ENCODE measurements around the gene NTM. TPM values are rescaled to one million over a fixed set of nuclear protein-coding genes. Genes with fewer than 3 reads are reported as not detected.

Gene NTM
- total RNA-seq, 1 experiment from 2014 or later: 16.4 TPM

DNA sequence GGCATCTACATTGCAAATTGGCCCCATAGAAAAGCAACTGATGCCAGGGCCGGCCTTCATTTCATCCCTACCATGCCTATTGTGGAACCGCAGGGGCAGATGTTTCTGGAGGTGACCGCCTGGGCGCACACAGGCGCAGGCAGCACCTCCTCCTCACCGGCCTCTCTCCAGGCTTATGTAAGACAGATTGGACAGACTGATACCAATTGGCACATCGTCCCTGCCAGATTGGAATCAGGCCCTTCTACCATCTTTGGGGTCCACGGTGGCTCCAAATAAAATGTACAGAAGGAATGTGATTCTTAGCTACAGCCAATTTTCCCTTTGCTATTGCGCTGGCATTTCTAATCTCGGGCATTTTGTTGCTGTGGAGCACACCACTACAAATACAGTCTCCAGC is 732.6 kb downstream of the NTM start (continued):
- TF ChIP-seq, protein P1, sequence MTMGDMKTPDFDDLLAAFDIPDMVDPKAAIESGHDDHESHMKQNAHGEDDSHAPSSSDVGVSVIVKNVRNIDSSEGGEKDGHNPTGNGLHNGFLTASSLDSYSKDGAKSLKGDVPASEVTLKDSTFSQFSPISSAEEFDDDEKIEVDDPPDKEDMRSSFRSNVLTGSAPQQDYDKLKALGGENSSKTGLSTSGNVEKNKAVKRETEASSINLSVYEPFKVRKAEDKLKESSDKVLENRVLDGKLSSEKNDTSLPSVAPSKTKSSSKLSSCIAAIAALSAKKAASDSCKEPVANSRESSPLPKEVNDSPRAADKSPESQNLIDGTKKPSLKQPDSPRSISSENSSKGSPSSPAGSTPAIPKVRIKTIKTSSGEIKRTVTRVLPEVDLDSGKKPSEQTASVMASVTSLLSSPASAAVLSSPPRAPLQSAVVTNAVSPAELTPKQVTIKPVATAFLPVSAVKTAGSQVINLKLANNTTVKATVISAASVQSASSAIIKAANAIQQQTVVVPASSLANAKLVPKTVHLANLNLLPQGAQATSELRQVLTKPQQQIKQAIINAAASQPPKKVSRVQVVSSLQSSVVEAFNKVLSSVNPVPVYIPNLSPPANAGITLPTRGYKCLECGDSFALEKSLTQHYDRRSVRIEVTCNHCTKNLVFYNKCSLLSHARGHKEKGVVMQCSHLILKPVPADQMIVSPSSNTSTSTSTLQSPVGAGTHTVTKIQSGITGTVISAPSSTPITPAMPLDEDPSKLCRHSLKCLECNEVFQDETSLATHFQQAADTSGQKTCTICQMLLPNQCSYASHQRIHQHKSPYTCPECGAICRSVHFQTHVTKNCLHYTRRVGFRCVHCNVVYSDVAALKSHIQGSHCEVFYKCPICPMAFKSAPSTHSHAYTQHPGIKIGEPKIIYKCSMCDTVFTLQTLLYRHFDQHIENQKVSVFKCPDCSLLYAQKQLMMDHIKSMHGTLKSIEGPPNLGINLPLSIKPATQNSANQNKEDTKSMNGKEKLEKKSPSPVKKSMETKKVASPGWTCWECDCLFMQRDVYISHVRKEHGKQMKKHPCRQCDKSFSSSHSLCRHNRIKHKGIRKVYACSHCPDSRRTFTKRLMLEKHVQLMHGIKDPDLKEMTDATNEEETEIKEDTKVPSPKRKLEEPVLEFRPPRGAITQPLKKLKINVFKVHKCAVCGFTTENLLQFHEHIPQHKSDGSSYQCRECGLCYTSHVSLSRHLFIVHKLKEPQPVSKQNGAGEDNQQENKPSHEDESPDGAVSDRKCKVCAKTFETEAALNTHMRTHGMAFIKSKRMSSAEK (CRISPR knock-in tag; IDR thresholded peaks at IDR 0.05; ENCODE audit: borderline replicate concordance): no peak
- TF ChIP-seq, protein P2, sequence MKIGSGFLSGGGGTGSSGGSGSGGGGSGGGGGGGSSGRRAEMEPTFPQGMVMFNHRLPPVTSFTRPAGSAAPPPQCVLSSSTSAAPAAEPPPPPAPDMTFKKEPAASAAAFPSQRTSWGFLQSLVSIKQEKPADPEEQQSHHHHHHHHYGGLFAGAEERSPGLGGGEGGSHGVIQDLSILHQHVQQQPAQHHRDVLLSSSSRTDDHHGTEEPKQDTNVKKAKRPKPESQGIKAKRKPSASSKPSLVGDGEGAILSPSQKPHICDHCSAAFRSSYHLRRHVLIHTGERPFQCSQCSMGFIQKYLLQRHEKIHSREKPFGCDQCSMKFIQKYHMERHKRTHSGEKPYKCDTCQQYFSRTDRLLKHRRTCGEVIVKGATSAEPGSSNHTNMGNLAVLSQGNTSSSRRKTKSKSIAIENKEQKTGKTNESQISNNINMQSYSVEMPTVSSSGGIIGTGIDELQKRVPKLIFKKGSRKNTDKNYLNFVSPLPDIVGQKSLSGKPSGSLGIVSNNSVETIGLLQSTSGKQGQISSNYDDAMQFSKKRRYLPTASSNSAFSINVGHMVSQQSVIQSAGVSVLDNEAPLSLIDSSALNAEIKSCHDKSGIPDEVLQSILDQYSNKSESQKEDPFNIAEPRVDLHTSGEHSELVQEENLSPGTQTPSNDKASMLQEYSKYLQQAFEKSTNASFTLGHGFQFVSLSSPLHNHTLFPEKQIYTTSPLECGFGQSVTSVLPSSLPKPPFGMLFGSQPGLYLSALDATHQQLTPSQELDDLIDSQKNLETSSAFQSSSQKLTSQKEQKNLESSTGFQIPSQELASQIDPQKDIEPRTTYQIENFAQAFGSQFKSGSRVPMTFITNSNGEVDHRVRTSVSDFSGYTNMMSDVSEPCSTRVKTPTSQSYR (CRISPR knock-in tag; IDR thresholded peaks at IDR 0.05): no peak
- TF ChIP-seq OVOL2 (CRISPR knock-in tag; IDR thresholded peaks at IDR 0.05; ENCODE audit: borderline replicate concordance) (no peak), SP1 (CRISPR knock-in tag; conservative IDR thresholded peaks at IDR 0.05) (no peak), GABPB1 (CRISPR knock-in tag; IDR thresholded peaks at IDR 0.05) (no peak), CREB1 (CRISPR knock-in tag; IDR thresholded peaks at IDR 0.05) (no peak)

DNA sequence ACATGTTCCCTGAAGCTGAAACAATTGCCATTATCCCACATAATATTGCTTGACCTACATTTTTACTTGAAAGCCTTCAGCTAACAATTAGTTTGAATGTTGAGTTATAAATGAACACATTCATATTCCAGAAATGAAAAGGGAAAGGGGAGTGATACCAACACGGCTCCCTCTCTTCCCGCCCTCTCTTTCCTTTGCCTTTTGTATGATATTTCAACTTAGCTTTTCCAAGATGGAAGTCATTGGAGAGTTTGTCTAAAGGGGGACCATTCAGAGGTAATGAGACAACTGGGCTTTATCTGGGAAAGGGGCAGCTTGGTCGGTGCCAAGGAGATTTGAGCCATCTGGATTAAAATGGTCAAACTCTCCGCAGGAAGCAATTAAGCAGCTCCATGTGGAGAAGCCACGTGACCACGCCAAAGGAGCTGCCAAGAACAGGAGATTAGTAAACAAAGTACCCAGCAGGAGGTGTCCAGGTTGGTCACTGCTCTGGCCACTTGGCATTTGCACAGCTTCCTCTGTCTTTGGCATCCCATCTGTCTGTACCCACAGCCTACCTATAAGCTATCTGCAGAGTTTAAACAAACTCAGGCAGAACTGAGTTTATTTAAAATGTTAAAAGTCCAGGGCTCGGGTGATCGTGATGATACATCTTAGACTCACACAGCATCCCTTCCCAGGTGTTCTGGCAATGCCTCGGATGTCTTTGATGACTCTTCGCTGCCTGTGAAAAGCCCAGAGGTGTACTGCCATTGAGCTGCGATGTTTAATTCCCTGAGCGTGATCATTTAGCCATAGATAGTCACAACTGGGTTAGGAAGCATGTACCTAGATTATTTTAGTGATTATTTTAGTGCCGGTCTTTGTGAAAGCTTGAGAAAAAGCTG is 735.9 kb downstream of the NTM start:
- DNase-seq (ENCODE audit: low spot score) (no peak), ATAC-seq (no peak)
- ChIA-PET CTCF (interaction anchor here (1.1 to 1.4 kb wide), 2 partner anchors 21 to 415 kb away, joined by 3 to 7 read pairs; no protein-coding TSS in a partner anchor), POLR2A (no interaction called here)
- H3K27ac Mint-ChIP-seq: no peak overlapping the region
- H3K9me3 Mint-ChIP-seq: peaks cover 7% of the 10 kb centered on the region; the same call in 1 of the 2 replicates
- H3K27me3 Mint-ChIP-seq (ENCODE audit: low read depth): no peaks in the 10 kb centered on the region
- TF ChIP-seq, protein P3, sequence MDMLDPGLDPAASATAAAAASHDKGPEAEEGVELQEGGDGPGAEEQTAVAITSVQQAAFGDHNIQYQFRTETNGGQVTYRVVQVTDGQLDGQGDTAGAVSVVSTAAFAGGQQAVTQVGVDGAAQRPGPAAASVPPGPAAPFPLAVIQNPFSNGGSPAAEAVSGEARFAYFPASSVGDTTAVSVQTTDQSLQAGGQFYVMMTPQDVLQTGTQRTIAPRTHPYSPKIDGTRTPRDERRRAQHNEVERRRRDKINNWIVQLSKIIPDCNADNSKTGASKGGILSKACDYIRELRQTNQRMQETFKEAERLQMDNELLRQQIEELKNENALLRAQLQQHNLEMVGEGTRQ (CRISPR knock-in tag; IDR thresholded peaks at IDR 0.05): peak; percentile 47
- TF ChIP-seq, protein P4, sequence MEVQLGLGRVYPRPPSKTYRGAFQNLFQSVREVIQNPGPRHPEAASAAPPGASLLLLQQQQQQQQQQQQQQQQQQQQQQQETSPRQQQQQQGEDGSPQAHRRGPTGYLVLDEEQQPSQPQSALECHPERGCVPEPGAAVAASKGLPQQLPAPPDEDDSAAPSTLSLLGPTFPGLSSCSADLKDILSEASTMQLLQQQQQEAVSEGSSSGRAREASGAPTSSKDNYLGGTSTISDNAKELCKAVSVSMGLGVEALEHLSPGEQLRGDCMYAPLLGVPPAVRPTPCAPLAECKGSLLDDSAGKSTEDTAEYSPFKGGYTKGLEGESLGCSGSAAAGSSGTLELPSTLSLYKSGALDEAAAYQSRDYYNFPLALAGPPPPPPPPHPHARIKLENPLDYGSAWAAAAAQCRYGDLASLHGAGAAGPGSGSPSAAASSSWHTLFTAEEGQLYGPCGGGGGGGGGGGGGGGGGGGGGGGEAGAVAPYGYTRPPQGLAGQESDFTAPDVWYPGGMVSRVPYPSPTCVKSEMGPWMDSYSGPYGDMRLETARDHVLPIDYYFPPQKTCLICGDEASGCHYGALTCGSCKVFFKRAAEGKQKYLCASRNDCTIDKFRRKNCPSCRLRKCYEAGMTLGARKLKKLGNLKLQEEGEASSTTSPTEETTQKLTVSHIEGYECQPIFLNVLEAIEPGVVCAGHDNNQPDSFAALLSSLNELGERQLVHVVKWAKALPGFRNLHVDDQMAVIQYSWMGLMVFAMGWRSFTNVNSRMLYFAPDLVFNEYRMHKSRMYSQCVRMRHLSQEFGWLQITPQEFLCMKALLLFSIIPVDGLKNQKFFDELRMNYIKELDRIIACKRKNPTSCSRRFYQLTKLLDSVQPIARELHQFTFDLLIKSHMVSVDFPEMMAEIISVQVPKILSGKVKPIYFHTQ (CRISPR knock-in tag; IDR thresholded peaks at IDR 0.05): no peak
- TF ChIP-seq JAZF1 (CRISPR knock-in tag; IDR thresholded peaks at IDR 0.05): no peak
- H3K36me3 Mint-ChIP-seq: no peaks in the 10 kb centered on the region
- no peak overlapping the region for H3K4me3 Mint-ChIP-seq
- peaks cover 31% of the 10 kb centered on the region for H3K4me1 Mint-ChIP-seq

DNA sequence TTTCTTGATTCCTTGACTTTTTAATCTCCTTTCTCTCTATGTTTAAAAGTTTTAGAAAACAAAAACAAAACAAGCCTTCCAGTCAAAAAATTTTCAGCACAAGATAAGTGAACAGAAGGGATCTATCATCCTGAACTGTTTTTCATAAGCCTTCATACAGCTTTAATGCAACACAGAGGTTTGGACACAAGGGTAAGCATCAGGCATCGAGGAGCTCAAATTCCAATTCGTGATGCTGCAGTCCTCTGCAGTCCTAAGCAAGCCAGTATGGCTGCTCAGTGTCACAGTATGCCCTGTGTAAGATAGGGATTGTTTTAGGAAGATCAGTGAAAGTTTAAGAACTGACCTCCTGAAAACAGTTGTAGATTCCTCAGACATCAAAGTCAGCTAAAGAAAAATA is 740.9 kb downstream of the NTM start:
- H3K4me1 Mint-ChIP-seq: peaks cover 41% of the 10 kb centered on the region
- H3K27me3 Mint-ChIP-seq (ENCODE audit: low read depth): no peaks in the 10 kb centered on the region
- POLR2A ChIA-PET: no interaction called here
- DNase-seq (ENCODE audit: low spot score) (no peak), ATAC-seq (no peak)
- H3K9me3 Mint-ChIP-seq: 0 out of 2 replicates have a peak, but pooled peaks cover 3% of the 10 kb centered on the region
- H3K27ac Mint-ChIP-seq: no peak overlapping the region
- H3K36me3 Mint-ChIP-seq: no peaks in the 10 kb centered on the region
- no peak overlapping the region for H3K4me3 Mint-ChIP-seq
- CTCF ChIA-PET: interaction anchor here (0.6 to 6.3 kb wide), 4 partner anchors 11 to 244 kb away, joined by 3 to 76 read pairs (median 3); no protein-coding TSS in a partner anchor
- TF ChIP-seq, protein P5, sequence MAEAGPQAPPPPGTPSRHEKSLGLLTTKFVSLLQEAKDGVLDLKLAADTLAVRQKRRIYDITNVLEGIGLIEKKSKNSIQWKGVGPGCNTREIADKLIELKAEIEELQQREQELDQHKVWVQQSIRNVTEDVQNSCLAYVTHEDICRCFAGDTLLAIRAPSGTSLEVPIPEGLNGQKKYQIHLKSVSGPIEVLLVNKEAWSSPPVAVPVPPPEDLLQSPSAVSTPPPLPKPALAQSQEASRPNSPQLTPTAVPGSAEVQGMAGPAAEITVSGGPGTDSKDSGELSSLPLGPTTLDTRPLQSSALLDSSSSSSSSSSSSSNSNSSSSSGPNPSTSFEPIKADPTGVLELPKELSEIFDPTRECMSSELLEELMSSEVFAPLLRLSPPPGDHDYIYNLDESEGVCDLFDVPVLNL (CRISPR knock-in tag; IDR thresholded peaks at IDR 0.05; ENCODE audit: borderline replicate concordance, low read depth): no peak
- no peak for TF ChIP-seq HMGA2 (CRISPR knock-in tag; IDR thresholded peaks at IDR 0.05)
- TF ChIP-seq, protein P1 (CRISPR knock-in tag; IDR thresholded peaks at IDR 0.05; ENCODE audit: borderline replicate concordance): no peak
- no peak for TF ChIP-seq ZNF121 (CRISPR knock-in tag; IDR thresholded peaks at IDR 0.05)
- no peak for TF ChIP-seq TEAD1 (CRISPR knock-in tag; IDR thresholded peaks at IDR 0.05)
